NCI-H2107 (cell line): ENCODE measurements around the gene SMYD3.

ENCODE experiments used
- DNase-seq: peaks from one replicate; lab custom pipeline; 2025; lab: John Stamatoyannopoulos, UW

SMYD3 gene

DNA sequence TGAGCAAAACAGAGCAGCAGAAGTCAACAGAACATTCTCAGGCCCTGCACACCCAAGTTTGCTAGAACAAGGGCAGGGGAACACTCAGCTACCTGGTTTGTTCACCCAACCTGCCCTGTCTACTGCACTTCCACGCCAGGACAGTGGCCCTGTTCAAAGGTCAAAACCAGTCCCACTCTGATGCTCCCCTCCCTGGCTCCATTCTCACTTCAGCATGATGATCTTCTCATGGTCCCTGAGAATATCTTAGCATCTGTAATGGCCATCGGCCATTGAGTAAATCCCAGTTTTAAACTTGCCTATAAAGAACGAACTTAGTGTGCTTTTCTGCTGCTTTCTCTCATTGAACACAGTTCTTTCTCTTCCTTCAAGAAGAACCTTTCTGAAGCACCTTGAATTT is 293.6 kb downstream of the SMYD3 start:
- no peak for DNase-seq

- no peak for DNase-seq
Observed at GRCh38 chr1:246213036-246213435, 294.0 kb downstream of the SMYD3 start.

DNA sequence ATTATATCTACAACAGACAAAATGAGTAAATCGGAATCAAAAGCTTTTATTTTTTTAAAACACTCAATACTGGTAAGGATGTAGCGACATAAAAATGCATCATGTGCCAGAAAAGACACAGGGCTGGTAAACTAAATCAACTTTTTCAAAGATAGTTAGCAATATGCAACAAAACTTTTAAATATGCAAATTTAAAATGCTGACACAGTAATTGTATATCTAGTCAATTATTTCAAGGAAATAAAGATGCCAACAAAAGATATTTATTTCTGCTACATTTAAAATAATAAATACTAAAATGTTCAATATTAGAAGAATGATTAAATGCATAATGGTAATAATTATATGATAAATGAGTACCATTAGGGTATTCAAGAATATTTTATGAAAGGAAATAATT is 295.1 kb downstream of the SMYD3 start:
- no peak for DNase-seq

- DNase-seq = no peak
Observed at GRCh38 chr1:246210756-246211155, 296.3 kb downstream of the SMYD3 start.

DNA sequence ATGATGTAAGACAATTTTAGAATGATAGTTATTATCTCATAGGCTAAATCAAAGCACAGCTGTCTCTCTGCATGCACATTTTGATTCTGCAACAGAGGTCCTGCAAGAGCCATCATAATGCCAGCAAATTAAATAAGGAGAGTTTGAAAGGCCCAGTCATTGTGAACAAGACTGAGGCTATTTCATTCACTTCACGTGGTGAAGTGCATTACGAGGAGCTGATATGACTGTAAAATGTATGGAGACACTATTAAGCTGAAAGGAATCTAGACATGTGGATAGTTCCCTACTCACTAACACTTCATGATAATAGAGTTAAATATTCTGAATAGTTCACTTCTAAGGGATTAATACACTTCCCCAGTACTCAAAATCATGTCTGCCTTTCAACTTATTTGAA is 299.0 kb downstream of the SMYD3 start:
- no peak for DNase-seq

DNA sequence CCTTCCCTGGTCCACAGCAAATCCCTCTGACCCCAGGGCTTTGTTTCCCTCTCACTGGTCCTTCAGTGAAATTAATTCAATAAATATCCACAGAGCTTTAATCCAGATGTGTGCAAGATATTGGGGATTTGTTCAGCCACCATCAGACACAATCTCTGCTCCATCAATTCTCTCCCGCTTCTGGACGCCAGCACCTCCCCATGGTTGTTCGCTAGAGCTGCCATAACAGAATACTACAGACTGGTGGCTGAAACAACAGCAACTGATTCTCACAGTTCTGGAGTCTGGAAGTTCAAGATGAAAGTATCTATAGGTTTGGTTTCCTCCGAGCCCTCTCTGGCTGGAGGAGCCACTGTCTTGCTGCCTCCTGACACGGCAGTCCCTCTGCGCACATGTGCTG is 303.9 kb downstream of the SMYD3 start:
- no peak for DNase-seq

DNA sequence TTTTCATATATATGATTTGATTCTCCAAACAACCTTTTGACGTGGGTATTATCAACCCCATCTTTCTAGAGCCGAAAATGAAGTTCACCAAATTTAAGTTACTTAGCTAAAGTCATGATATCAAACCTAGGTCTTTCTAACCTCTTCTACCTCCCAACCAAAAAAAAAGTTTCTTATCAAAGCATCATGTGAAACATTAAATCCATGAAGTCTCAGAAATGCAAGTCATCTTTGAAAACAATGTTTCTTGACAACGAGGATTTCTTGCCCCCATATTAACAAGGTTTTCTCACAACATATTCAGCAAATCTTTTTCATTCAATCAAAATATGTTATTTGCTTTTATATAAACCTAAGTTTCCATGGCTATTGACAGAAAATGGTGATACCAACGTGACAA is 306.3 kb downstream of the SMYD3 start:
- no peak for DNase-seq

- no peak for DNase-seq
Observed at GRCh38 chr1:246200225-246200624, 306.9 kb downstream of the SMYD3 start.

- peak; percentile 86 for DNase-seq
Observed at GRCh38 chr1:246199086-246199645, 307.9 kb downstream of the SMYD3 start.

DNA sequence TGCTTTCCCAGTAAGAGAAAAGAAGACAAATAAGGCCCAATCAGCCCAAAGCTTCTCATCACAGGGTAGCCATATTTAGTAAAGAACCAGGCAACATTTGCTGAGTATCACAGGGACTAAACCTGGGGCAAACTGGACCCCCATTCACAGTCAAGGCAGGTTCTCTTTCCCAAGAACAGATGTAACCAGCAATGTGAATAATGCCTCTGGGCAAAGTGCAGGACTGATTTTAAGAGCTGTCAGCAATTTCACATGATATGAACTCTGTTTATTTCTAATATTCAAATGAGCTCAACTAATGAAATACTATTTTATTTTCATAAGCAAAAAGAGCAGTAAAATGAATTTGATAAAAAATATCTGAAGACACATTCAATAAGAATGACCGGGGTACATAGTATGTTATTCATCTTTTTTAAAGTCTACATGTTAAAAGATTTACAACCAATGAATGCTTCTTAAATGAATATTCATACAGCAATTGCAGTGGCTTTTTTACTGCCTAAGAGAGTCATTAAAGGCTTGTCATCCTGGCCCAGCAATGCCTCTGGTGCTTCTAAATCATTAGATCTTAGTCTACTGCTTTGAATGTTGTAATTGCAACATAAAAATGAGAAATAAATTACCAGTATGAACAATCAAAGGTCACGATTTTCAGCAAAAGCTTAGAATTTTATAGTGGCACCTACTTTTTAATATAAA is 308.8 kb downstream of the SMYD3 start:
- DNase-seq = no peak

GRCh38 chr1:246197076-246197475 is 310.0 kb downstream of the SMYD3 start:
- no peak for DNase-seq

DNA sequence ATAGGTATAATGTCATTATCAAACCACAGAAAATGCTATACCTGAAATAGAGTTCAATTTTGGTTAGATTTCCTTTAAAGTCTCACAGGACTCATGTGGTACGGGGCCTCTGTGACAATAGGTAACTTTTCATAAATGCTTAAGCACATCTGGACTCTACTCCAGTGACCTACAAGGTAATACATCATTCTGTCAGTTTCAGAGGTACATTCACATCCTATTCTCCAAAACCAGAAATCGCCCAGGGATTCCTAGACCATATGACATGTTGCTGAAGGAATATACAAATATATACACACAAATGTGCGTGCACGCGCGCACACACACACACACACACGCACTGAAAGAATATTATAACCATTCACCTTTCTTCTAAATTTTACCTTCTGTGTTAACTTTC is 311.8 kb downstream of the SMYD3 start:
- DNase-seq = no peak

DNA sequence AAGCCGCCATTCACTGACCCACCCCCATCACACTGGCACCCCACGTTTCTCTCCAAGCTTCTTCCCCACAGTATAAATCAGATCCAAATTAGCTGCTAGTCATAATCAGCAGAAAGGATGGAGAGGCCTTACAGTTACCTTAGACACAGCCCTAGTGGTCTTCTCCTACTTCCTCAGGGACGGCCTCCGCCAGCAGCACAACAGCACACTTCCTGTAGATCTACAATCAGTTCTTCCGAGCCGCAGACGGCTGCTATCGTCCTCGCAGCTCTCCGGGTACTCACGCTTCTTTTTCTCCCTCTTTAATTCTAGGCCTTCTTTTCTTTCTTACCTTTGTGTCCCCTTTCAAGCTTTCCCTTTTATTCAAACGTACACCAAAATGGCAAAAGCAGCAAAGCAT is 313.5 kb downstream of the SMYD3 start:
- DNase-seq = no peak

DNA sequence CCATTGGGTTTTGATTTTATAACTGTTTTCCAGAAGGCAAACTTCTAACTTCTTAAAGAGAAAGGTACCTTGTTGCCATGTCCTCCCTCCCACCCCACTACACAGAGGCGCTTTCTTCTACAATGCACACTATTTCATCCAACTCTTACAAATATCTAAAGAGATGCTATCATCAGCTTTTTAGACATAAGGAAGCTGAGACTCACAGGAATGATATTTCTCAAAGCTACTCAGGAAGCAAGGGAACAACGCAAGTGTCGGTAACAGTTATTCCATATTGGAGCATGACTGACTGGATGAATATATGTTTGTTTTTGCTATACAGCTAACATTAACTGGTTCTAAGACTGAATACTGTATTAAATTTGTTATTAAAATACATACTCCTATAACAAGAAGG is 318.0 kb downstream of the SMYD3 start:
- no peak for DNase-seq

DNA sequence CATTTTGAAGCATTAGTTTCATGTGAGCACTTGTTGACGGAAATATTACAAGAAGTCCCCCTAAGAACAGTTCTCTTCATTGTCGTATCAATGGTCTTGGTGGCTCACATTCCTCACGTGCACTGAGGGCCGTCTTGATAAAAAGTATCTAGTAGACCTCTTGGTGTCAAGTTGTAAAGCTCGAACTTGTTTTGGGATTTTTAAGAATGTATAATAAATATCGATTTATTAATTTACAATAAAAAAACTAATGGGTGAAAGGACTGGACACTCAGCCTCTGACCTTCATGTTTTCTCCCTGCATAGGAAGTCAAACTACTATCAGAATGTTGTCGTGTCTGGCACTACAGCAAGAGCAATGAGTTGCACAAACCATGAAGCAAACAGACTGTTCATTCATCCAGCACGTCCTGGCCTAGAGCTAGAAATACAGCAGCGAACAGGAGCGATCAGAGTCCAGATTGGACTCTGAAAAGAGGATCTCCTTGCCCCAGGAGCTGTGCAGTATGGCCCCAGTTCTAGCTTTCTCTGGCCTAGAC is 319.2 kb downstream of the SMYD3 start:
- no peak for DNase-seq

GRCh38 chr1:246184503-246184902 is 322.6 kb downstream of the SMYD3 start:
- DNase-seq = no peak

DNA sequence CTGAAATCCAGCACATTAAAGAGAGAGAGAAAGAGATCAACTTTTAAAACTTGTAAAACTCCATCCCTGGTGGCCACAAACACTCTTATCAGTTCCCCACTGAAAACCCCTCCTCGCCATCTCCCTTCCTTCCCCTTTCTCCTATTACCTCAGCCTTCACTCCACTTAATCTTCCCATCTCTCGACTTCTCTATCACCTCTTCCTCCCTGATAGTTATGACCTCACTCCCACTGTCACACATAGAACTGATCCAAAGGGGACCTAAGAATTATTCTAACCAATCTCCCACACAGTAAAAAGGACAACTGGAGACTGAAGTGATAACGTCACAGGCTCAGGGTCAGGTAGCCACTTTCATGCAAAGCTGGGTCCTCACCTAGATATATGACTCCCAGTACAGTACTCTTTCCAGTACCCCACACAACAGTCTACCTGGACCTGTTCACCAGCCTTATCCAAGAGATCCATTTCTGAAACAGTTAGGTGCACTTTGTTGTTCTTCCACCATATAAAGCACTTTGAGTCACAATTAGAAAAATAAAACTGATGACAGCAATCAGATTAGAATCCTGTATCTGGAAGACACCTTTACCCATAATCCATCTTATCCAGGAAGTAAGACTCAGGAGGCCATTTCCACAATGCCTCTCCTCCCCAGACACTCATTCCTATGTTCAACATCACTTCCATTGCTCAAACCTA is 324.8 kb downstream of the SMYD3 start:
- no peak for DNase-seq

GRCh38 chr1:246181241-246181640 is 325.8 kb downstream of the SMYD3 start:
- DNase-seq = no peak

DNA sequence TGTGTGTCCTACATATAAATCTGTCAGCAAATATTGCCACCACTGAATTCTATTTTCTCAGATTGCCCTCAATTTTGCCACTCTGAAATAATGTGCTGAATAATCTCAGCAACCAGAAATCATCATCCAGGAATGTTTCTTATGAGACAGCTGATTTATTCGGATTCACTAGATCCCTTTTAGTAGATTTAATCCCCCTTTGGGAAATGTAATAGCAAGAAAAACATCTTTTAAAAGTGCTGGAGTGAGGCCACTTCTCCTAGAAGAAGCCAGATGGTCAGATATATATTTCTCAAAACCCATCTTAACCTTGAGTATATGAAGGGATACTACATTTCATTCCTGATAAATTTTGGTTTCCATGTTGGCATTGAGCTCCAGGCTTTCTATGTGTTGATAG is 327.7 kb downstream of the SMYD3 start:
- no peak for DNase-seq

DNA sequence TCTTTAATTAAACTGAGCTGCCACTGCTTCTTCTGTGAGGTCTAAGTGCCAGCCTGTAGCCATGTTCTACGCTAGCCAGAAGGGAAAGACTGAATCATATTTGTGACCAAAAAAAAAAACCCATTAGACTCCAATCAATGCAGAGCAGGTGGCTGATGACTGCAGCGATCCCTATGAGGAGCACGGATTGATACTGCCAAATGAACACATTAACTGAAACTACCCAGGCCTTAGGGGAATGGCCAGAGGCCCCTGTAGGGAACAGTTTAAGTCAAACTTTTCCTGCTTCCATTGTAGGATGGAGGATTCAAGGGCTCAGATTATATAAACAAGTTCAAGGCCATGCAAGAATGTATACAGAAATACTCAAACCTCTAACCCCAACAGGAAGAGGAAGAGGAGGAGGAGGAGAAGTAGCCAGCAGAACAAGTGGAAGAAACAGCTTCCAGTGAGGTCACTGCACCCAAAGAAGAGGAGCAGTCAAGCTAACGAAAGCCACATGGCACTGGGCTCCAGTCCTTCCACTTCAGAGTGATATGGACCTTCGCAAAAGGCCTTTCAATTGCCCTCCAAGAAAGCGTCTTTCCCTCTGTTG is 328.3 kb downstream of the SMYD3 start:
- DNase-seq = no peak

DNA sequence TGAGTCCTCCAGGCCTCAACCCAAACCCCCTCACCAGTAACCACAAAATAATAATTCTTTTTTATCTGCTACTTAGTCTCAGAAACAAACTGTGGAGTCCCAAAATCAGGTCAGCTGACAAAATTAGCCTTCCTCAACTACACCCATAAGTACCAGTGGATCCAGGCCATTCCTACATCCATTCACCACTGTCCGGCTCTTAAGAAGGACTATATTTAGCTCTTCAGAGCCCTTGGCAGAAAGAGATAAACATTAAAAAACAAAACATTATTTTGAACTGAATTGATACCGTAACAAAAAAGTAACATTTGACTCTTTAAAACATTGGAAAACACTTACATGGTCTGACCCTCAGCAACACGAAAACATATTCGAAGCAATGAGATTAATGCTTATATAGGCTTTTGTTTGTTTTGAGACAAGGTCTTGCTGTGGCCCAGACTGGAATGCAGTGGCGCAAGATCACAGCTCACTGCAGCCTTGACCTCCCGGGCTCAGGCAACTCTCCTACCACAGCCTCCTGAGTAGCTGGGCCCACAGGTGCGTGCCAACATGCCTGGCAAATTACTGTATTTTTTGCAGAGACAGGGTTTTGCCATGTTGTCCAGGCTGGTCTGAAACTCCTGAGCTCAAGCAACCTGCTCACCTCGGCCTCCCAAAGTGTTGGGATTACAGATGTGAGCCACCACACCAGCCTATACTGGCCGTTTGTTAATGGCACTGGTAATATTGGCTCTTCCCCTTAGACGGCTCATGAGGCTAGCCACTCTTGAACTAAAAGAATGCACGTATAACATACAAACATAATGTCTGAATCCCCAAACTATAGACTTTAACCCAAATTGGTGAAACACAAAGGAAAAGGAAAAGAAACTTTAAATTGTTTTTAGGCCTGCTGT is 330.7 kb downstream of the SMYD3 start:
- DNase-seq = no peak
